ENCODE results near the gene BRDT.

BRDT gene

GRCh38 chr1:92045766-92046495, 96.7 kb downstream of the BRDT start:
- in situ Hi-C loops (cut with MboI; ENCODE audit: low pct_unique_long_range_greater_than_20kb, low sequenced_read_pairs), result no loop called here
- DNase-seq, result no peak

- DNase-seq, result no peak
- in situ Hi-C loops (cut with MboI; ENCODE audit: low pct_unique_long_range_greater_than_20kb, low sequenced_read_pairs), result no loop called here
Measured at GRCh38 chr1:92051948-92052347, 102.7 kb downstream of the BRDT start.

Measured in KBM-7 (cell line).